IPS DF 4.7 (cell line): Measurements from ENCODE around the gene SYNPO2.

Experiments used
- DNase-seq: peaks from one replicate; pipeline ENCODE4 v3.0.0-alpha.2; 2013; ENCODE audit warnings: low spot score; ENCODE audit errors: extremely low read depth

The SYNPO2 gene

DNA sequence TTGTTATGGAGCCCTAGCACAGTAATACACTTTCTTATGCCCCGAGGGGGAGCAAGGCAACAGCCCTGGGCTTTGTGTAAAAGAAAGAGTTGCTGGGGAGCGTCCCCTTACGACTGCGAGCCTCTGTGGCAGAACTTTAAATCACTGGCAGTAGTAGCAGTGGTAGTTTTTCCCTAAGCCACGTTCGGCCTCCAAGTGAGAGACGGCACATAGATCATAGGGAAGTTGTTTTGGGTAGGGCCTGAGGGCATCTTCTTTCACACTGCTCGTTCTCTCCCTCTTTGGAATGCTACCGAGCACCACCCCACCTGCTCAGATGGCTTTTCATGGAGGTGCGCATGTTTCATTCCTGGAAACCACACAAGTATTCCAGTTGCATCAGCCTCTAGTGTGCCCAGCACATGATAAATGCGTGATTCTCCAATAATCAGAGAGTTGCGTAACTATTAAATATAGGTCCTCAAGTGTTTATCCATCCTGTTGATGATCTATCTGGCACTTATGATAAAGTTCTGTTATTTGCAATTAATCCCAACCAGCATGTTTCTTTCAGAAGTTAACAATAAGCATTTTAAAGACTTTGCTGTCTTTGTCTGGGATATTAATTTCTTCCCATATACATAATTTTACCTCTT lies 7.0 kb upstream of the SYNPO2 start:
- DNase-seq = no peak

DNA sequence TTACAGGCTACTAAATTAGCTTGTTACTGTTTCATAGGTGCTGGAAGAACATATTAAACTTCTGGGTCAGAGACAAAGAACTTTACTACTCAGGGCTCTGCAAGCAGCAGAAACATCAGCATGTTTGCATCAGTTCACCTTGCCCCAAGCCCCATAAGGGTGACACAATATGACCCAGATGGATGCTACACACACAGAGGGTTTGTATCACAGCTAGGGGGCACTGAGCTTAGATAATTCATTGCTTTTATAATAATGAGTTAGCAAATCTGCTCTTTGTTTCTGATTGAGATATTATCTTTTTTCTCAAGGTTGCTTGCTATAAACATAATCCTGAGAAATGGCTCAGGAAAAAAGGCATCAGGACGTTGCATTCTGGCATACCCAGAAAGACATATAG lies 4.8 kb upstream of the SYNPO2 start:
- no peak for DNase-seq

DNA sequence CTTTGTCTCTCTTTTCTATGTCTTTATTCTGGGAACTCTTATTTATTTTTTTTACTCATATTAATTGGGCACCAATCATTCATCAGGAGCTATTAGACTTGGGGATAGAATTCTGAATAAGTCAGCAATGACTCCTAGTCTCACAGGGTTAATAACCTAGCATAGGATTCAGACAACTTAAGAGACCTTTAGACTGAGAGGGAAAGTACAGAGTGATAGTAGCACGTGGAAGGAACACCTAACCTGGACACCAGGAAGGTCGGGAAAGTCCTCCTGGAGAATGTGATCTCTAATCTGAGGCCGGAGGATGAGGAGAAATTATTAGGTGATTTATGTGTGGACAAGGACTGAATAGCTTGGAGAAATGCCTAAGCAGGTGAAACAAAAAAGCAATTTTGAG lies 3.9 kb upstream of the SYNPO2 start:
- no peak for DNase-seq

DNA sequence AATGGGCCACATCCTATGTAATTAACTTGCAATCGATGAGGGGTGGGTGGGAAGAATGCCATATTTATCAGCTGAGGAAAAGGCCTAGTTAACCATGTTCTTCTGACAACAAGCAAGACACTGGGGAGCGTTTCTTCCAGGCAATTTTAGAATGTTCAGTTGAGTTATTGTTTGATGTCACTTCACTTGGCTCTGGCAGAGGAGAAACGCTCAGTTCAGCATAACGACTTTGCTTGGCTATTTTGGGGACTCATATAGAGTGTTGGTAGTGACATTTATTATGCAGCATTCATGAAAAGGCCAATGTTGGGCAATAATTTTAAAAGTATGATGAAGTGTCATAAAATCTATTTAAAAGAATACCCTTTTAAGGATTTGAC lies 648 bp downstream of the SYNPO2 start:
- DNase-seq = no peak

DNA sequence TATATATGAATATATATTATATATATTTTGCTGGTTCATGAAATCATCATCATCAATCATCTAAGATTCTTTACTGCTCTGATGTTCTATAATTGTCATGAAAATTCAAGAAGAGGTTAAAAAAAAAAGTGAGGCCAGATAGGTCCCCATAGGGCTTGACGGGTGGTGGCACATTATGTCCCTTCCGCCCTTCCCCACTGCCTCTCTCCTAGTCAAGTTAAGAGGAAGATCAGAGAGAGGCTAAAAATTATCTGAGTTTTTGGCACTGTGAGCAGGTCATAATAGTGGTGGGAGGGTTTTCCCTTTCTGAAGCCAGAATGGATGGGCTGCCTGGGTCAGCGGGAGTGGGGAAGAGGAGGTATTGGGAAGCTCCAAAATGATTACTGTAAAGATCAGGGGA lies 5.4 kb downstream of the SYNPO2 start:
- DNase-seq = no peak

DNA sequence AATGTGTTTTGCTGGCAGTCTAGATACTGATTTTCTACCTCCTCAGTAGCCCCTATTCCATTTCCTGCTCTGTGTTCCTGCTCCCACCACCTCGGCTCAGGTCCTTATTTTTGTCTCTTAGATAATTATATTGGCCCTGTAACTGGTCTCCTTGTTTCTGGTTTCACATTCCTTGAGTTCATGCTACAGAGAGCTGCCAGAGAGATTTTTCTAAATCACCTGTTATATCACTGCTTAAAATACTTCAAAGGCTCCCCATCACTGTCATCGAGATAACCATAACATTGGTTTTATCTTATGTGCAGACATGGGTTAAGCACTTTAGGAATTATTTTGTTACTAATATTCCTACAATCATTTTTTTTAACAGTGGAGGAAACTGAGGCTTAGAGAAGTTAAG lies 9.6 kb downstream of the SYNPO2 start:
- no peak for DNase-seq

DNA sequence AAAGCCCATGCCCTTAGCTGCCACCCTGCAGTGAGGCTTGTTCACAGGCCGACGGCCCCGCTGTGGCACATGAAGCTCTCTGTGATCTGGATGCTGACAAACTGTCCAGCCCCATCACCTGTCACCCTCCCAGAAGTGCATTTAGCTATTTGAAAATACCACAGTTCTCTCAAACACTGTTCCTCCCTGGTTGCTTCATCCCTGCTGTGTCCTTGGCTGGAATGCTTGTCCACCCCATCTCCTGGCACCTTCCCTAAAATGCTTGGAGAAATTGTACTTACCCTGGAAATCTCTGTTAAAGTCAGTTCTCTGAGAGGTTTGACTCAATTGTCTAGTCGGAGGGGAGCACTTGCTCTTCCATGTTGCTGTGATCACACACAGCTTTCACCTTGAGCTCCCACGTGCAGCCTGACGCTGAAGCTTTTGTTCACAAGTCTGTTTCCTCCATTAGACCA lies 10.1 kb downstream of the SYNPO2 start:
- no peak for DNase-seq

DNA sequence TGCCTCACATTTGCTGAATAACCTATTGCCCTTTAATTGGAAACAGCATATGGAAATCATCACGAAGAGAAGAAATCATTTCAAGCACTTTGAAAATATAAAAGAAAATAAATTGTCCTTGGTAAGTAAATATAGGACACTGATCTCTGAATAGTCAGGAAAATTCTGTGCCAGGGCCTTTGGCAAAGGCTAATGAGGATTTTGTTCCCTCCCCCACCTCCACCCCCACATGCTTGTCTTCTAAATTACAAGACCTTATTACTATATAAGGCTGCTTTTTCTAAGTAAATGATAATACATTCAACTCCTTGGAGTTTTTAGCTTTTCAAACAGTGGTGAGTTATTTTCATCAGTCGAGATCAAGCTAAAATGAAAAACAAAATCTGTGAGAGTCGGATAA lies 15.8 kb downstream of the SYNPO2 start:
- no peak for DNase-seq

DNA sequence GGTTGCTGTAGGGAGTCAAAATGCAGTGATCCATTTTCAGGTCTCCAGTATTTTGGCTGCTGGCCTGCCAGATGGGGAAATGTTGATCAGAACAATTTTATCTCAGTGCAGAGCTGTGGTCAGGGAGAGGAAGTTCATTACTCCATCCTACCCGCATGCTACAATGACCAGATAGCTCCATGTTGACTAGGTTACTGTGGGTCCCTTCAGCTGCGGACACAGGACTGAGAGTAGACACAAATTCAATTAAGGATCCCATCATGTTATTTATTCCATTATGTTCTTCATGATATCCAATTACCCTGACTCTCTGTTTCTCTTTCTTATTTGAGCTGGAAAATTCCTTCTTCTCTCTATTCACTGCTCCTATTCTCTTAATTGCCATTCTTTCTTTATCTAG lies 16.3 kb downstream of the SYNPO2 start:
- no peak for DNase-seq

DNA sequence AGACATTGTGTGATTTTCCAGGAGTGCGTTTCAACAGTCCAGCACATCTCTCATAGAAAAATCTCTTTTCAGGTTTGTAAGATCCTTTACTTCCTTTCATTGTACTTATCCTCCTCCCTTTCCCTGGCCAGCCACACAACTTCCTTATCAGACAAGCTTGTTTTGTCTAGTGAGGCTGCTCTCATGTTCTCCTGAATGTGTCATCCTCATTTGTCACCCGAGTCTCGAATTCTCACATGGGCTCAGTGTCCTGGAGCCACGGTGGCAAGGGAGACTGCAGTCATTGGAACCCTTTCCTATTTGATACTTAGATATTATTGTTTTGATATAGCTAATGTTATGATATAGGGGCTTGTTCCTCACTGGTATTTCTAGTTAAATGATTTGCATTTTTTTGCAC lies 16.9 kb downstream of the SYNPO2 start:
- no peak for DNase-seq

DNA sequence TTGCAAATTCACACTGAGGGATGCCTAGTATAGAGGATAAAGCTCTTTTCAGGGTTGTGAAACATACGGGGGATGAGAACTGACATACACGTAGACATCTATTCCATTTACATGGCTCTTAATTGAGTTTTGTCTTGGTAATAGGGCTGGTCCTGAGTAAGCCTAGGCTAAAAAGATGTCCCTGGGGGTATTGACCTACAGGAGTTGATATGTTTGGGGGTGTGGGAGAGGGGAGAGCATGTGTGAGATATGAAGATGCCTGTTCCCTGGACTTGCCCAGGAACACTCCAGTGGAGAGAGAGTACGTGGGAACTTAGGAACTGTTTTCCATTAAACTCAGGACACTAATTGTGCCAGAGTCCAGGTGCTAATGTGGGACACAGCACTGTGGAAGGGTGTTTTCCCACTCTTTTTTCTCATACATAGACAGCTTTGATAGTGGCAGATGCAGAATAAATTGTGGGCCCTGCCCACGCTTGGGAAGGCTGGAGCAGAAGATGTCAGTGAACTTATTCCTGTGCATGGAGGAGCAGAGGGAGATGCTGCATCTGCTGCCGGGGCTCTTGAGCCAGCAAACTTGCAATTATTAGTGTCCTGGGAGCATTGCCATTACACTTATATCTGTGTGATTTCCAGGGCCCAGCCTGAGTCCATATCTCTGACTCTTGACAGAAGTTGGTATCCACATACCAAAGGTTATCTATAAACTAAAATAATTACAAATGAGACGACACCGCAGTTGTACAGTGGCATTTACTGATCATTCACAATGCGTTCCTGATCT lies 20.7 kb downstream of the SYNPO2 start:
- no peak for DNase-seq

DNA sequence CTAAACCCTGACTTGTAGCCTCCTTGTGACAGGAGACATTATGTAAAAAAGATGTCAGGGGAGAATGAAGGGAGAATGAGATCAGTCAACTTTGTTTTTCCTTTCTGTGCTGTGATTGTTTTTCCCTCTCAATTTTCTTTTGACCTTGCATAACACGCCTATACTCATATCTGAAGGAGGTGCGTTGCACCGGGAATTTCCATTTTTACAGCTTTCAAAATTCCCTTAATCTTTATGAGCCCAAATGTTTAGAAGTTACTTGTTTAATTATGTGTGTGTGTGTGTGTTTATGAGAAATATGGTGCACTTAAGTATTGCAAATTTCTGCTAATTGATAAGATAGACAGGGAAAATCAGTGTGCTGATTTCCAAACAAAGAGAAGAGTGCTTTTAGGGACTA lies 21.6 kb downstream of the SYNPO2 start:
- DNase-seq = no peak

DNA sequence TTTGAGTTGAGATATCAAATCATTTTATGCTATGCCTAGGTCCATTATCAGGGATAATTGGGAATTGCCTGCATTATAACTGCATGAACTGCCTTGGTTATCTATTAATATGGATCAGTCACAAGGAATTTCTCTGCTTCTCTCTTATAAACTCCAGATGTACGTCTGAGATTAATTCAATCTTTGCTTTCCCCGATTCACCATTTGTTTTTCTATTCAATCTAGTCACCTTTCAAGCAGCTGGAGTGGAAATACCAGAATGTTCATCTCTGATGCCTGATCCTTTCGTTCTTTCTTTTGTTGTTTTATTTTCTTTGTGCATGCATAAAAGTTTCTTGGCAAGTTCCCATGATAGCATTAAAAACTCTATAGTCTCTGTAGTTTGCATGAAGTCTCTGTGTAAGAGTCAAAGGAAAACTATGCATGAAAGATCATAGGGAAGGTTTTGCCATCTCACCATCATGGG lies 22.6 kb downstream of the SYNPO2 start:
- DNase-seq = no peak

DNA sequence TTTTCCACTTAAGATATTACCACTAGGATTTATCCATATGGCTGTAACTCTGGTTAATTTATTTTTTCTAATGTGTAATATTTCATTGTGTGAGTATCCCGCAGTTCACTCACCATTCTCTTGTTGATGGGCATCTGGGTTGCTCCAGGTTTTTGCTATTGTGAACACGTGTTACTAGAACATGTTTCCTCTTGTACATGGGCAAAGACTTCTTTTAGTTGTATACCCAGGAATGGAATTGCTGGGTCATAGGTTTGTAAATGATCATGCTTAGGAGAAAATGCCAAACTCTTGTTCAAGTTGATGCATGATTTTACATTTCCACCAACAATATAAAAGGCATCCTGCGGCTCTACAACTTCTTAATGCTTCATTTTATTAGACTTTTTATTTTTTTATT lies 26.8 kb downstream of the SYNPO2 start:
- DNase-seq = no peak

DNA sequence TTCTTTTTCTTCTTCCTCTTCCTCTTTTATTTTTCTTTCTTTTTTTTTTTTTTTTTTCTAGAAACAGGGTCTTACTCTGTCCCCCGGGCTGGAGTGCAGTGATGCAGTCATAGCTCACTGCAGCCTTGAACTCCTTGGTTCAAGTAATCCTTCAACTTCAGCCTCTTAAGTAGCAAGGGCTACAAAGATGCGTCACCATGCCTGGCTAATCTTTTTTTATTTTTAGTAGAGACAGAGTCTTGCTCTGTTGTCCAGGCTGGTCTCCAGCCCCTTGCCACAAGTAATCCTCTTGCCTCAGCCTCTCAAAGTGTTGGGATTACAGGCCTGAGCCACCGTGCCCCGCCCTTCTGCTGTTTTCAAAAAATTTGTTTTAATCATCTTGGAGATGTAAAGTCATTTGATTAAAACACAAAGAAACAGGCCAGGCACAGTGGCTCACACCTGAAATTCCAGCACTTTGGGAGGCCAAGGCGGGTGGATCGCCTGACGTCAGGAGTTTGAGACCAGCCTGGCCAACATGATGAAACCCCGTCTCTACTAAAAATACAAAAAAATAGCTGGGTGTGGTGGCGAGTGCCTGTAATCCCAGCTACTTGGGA lies 28.1 kb downstream of the SYNPO2 start:
- no peak for DNase-seq

DNA sequence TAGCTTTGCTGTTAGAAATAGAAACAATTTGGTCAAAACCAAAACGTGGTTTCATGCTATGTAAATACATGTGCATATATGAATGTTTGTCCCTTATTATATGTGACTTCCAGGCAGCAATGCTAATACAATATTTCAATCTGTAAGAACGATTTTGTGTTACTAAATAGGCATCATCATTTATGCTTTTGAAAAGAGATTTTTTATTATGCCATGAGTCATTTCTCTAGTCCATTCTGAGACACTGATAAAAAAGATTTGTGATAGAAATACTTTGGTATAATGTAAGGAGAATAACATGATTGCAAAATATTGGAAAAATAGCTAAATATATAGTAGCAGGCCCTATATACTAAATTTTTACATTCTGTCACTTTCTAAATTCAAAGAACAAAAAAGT lies 28.9 kb downstream of the SYNPO2 start:
- no peak for DNase-seq

DNA sequence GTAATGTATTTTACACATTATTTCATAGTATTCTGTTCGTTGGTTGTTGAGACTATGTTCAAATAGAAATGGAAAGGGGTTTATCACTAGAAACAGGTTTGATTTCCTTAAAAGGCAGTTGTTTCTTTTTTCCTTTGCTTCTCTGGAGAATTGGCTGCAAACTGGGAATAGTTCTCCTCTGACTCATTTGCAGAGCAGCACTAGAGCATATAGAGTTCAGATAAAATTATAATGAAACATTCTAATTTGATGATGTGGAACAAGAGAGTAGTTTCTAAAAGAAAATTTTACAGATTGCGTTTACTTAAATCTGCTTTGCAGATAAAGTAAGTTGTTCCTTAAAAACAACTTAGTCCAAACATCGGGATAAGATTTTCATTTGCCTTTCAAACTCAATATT lies 29.7 kb downstream of the SYNPO2 start:
- DNase-seq = no peak

DNA sequence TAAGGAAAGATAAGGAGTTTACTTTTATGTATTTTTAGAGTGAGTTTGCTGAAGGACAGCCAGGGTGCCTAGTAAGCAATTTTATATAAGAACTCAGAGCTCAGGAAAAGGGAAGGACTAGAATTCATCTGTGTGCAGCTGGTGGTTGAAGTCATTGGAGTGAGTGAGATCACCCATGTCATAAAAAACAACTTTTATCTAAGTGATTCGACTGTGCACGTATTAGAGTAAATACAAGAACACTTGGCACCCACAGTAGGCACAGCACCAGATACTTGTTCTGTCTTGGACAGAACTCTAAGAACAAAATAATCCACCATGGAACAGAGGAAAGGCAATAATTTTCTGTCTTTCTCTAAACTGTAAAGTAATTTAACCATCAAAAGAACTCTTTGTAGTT lies 31.6 kb downstream of the SYNPO2 start:
- no peak for DNase-seq

DNA sequence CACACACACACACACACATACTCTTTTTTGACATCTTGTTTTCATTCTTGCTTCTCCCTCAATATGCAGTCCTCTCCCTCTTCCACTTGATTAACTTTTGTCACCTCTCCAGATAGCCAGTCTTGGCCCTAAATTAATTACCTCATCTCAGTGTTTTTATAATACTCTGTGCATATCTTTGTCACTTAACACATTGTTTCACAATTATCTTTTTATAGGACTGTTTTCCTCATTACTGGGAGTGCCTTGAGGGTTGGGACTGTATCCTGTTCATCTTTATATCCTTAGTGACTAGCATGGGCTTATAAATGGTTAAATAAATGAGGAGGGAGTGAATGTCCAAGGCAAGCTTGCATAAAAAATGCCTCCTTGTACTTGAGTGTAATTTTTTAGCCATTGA lies 33.1 kb downstream of the SYNPO2 start:
- no peak for DNase-seq

DNA sequence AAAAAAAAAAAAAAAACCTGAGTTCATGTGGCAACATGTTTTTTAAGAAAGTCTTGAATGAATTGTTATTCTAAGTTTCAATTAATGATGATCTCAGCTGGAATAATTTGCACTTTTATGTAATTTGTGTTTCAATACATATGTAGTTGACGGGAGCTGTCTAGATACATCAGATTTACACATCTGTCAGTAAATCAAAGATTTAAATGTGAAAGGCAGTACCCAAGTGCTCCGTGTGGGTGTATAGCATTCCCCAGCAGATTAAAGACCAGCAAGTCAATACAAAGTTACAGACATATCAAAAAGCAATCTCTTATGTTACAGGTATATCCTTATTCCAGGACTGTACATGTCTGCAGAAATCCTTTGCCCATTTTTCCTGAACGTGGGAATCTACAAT lies 35.2 kb downstream of the SYNPO2 start:
- DNase-seq = no peak

DNA sequence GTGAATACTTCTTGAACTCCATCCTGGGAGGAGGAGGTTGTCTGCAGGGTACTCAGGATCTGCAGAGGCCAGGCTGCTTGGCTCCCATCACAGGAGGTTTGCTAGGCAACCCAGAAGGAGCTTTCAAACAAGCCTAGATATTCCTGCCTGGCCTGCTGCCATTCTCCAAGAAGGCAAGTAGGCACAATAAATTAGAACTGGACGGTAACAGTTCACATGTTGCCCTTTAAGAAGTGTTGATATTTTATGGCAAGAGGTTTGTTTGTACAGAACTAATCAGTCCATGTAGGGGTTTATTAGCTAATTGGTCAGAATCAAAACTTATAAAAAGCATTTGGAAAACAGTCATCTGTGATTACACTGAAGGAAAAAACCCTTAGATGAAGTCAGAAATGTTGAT lies 39.3 kb downstream of the SYNPO2 start:
- DNase-seq = no peak

DNA sequence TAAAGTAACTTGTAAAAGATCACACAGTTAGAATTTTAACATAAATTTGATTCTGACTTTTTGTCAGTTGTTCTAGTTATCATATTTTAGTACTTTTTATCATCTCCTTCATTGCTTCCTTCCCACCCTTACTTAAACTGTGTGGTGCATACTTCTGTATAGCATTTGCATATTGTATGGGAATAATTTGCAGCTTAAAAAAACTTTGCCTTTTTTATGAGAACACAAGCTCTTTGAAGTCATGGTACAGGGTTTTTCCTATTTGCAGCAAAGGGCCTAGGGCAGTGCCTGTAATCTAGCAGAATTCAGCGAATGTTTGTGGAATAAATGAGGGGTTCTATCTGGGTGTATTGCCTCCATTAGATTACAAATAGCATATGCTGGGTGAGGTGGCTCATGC lies 41.6 kb downstream of the SYNPO2 start:
- no peak for DNase-seq

DNA sequence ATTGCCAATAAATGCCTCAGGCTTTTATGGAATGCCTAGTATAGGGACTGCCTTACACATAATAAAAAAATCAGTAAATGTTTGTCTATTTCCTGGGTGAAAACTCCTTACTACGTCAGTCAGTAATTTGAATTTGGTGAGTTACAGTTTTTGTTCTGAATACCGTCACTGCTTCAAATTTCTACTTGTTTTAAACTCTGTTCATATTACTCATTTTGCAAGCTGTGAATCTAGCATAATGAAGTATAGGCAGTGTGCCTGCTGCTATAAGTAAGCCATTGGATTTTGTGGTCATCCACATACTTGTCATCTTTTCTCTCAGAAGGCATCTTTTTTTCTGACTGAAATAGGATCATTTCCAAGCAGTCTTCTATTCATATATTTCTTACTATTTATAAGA lies 43.1 kb downstream of the SYNPO2 start:
- DNase-seq = no peak
